ENCODE measurements around the gene IFRD2. TPM values are rescaled to one million over a fixed set of nuclear protein-coding genes. Genes with fewer than 3 reads are reported as not detected.
A peak's percentile ranks its signal among the peaks of the same experiment; 100 is the strongest.

Gene IFRD2
- total and polyA plus RNA-seq, 4 experiments from 2014 or later, result 58.6 to 84.7 (median 63.7) TPM

GRCh38 chr3:50276762-50277101, 15.5 kb downstream of the IFRD2 start:
- CTCF ChIA-PET (ENCODE audit: partially characterized antibody), result interaction anchor here (0.9 to 1.5 kb wide), 2 partner anchors 50 to 52 kb away, joined by 3 read pairs; no protein-coding TSS in a partner anchor
- peak in 1 of 5 donors; percentile 13 for DNase-seq
- intact Hi-C loops (cut with micrococcal nuclease), result no loop called here
- no peaks in the 10 kb centered on the region for H3K36me3 ChIP-seq (ENCODE audit: insufficient read depth, low read length)
- H3K27ac Mint-ChIP-seq, result no peak overlapping the region
- peaks cover 14 to 33% (median 25%) of the 10 kb centered on the region in 4 donors for H3K4me1 Mint-ChIP-seq
- H3K4me3 Mint-ChIP-seq, result no peak overlapping the region
- H3K27me3 ChIP-seq (ENCODE audit: insufficient read depth, low read length), result peaks cover 35% of the 10 kb centered on the region
- peaks cover 35% of the 10 kb centered on the region for H3K4me1 ChIP-seq (ENCODE audit: insufficient read depth, low read length)
- H3K4me3 ChIP-seq (ENCODE audit: low read length in 2 of 2), result no peak overlapping the region
- peaks cover 23 to 29% of the 10 kb centered on the region in 2 donors for H3K27me3 Mint-ChIP-seq
- H3K27ac ChIP-seq (ENCODE audit: low read depth, low read length), result no peak overlapping the region
- POLR2A ChIA-PET (ENCODE audit: partially characterized antibody), result no interaction called here
- no peaks in the 10 kb centered on the region for H3K9me3 ChIP-seq (ENCODE audit: control insufficient read depth in 1 of 2, low read length in 2 of 2)
- H3K36me3 Mint-ChIP-seq, result no peaks in the 10 kb centered on the region
- no peaks in the 10 kb centered on the region for H3K9me3 Mint-ChIP-seq

GRCh38 chr3:50275996-50276761, 16.1 kb downstream of the IFRD2 start:
- Mint-ChIP-seq H3K4me3 (peak overlapping the region; percentile 6 to 74 (median 54)), H3K4me1 (peaks cover 14 to 37% (median 25%) of the 10 kb centered on the region in 4 donors), H3K9me3 (no peaks in the 10 kb centered on the region), H3K27ac (peak overlapping the region in 3 of 7 donors; percentile 29 to 70 (median 51)), H3K36me3 (no peaks in the 10 kb centered on the region), H3K27me3 (peaks cover 23 to 32% of the 10 kb centered on the region in 2 donors)
- Histone ChIP-seq H3K4me3 (ENCODE audit: low read length in 2 of 2) (no peak overlapping the region), H3K27ac (ENCODE audit: low read depth, low read length) (no peak overlapping the region), H3K36me3 (ENCODE audit: insufficient read depth, low read length) (no peaks in the 10 kb centered on the region), H3K27me3 (ENCODE audit: insufficient read depth, low read length) (peaks cover 35% of the 10 kb centered on the region), H3K4me1 (ENCODE audit: insufficient read depth, low read length) (peaks cover 35% of the 10 kb centered on the region), H3K9me3 (ENCODE audit: control insufficient read depth in 1 of 2, low read length in 2 of 2) (no peaks in the 10 kb centered on the region)
- POLR2A ChIA-PET (ENCODE audit: partially characterized antibody), result no interaction called here
- intact Hi-C loops (cut with micrococcal nuclease), result no loop called here
- CTCF ChIA-PET (ENCODE audit: partially characterized antibody), result interaction anchor here (0.9 to 2.5 kb wide), 4 partner anchors 17 to 51 kb away, joined by 3 to 12 read pairs (median 3); partner anchors contain the start of gene HYAL2
- peak in 3 of 5 donors; percentile 31 to 47 (median 32) for DNase-seq

- Mint-ChIP-seq H3K27ac (peak overlapping the region in 3 of 7 donors; percentile 38 to 70 (median 51)), H3K9me3 (no peaks in the 10 kb centered on the region), H3K36me3 (no peaks in the 10 kb centered on the region), H3K27me3 (peaks cover 23 to 32% of the 10 kb centered on the region in 2 donors), H3K4me1 (peaks cover 14 to 37% (median 25%) of the 10 kb centered on the region in 4 donors), H3K4me3 (peak overlapping the region; percentile 42 to 74 (median 64))
- no peaks in the 10 kb centered on the region for H3K9me3 ChIP-seq (ENCODE audit: control insufficient read depth in 1 of 2, low read length in 2 of 2)
- H3K27me3 ChIP-seq (ENCODE audit: insufficient read depth, low read length), result peaks cover 35% of the 10 kb centered on the region
- H3K4me3 ChIP-seq (ENCODE audit: low read length in 2 of 2), result no peak overlapping the region
- ChIA-PET CTCF (ENCODE audit: partially characterized antibody) (interaction anchor here (1.0 to 7.1 kb wide), 8 partner anchors 16 to 267 kb away, joined by 3 to 36 read pairs (median 5); partner anchors contain the start of genes HYAL2 and TUSC2), POLR2A (ENCODE audit: partially characterized antibody) (interaction anchor here (0.7 to 1.1 kb wide), 3 partner anchors 40 to 62 kb away, joined by 3 read pairs; partner anchors contain the start of gene GNAI2)
- peaks cover 35% of the 10 kb centered on the region for H3K4me1 ChIP-seq (ENCODE audit: insufficient read depth, low read length)
- intact Hi-C loops (cut with micrococcal nuclease), result no loop called here
- H3K36me3 ChIP-seq (ENCODE audit: insufficient read depth, low read length), result no peaks in the 10 kb centered on the region
- no peak overlapping the region for H3K27ac ChIP-seq (ENCODE audit: low read depth, low read length)
- peak in 1 of 5 donors; percentile 29 for DNase-seq
These were observed 16.9 kb downstream of the IFRD2 start for GRCh38 chr3:50275141-50275995.

- Mint-ChIP-seq H3K4me1 (peaks cover 14 to 37% (median 25%) of the 10 kb centered on the region in 4 donors), H3K9me3 (no peaks in the 10 kb centered on the region), H3K27ac (peak overlapping the region in 5 of 7 donors; percentile 1 to 94 (median 73)), H3K4me3 (peak overlapping the region in 7 of 8 donors; percentile 22 to 80 (median 44)), H3K36me3 (no peaks in the 10 kb centered on the region), H3K27me3 (peaks cover 23 to 32% of the 10 kb centered on the region in 2 donors)
- peaks cover 35% of the 10 kb centered on the region for H3K4me1 ChIP-seq (ENCODE audit: insufficient read depth, low read length)
- no peaks in the 10 kb centered on the region for H3K36me3 ChIP-seq (ENCODE audit: insufficient read depth, low read length)
- H3K9me3 ChIP-seq (ENCODE audit: control insufficient read depth in 1 of 2, low read length in 2 of 2), result no peaks in the 10 kb centered on the region
- CTCF ChIA-PET (ENCODE audit: partially characterized antibody), result interaction anchor here (1.0 to 7.1 kb wide), 8 partner anchors 15 to 268 kb away, joined by 3 to 36 read pairs (median 5); partner anchors contain the start of genes HYAL2 and TUSC2
- intact Hi-C loops (cut with micrococcal nuclease), result loop anchor here (1.0 kb wide), 1 partner anchor 50 kb away; no protein-coding TSS in a partner anchor
- H3K27me3 ChIP-seq (ENCODE audit: insufficient read depth, low read length), result peaks cover 35% of the 10 kb centered on the region
- POLR2A ChIA-PET (ENCODE audit: partially characterized antibody), result interaction anchor here (0.7 to 1.1 kb wide), 3 partner anchors 39 to 63 kb away, joined by 3 read pairs; partner anchors contain the start of gene GNAI2
- peak; percentile 65 to 77 (median 73) for DNase-seq
- no peak overlapping the region for H3K4me3 ChIP-seq (ENCODE audit: low read length in 2 of 2)
- H3K27ac ChIP-seq (ENCODE audit: low read depth, low read length), result no peak overlapping the region
These were observed 17.7 kb downstream of the IFRD2 start for GRCh38 chr3:50274371-50275104.

- CTCF ChIA-PET (ENCODE audit: partially characterized antibody), result interaction anchor here (1.5 to 7.1 kb wide), 3 partner anchors 44 to 79 kb away, joined by 3 to 40 read pairs (median 36); no protein-coding TSS in a partner anchor
These were observed 18.6 kb downstream of the IFRD2 start for GRCh38 chr3:50273689-50274065.

More at GRCh38 chr3:50273689-50274065, 18.6 kb downstream of the IFRD2 start:
- no peaks in the 10 kb centered on the region for H3K9me3 Mint-ChIP-seq
- H3K27me3 Mint-ChIP-seq, result peaks cover 23 to 31% of the 10 kb centered on the region in 2 donors
- Histone ChIP-seq H3K4me1 (ENCODE audit: insufficient read depth, low read length) (peaks cover 35% of the 10 kb centered on the region), H3K9me3 (ENCODE audit: control insufficient read depth in 1 of 2, low read length in 2 of 2) (no peaks in the 10 kb centered on the region), H3K4me3 (ENCODE audit: low read length in 2 of 2) (no peak overlapping the region), H3K36me3 (ENCODE audit: insufficient read depth, low read length) (no peaks in the 10 kb centered on the region), H3K27ac (ENCODE audit: low read depth, low read length) (no peak overlapping the region), H3K27me3 (ENCODE audit: insufficient read depth, low read length) (peaks cover 35% of the 10 kb centered on the region)
- H3K36me3 Mint-ChIP-seq, result no peaks in the 10 kb centered on the region
- H3K4me3 Mint-ChIP-seq, result peak overlapping the region in 1 of 8 donors; percentile 79
- peak overlapping the region in 1 of 7 donors; percentile 73 for H3K27ac Mint-ChIP-seq
- peak in 1 of 5 donors; percentile 33 for DNase-seq
- H3K4me1 Mint-ChIP-seq, result peaks cover 14 to 37% (median 25%) of the 10 kb centered on the region in 4 donors
- POLR2A ChIA-PET (ENCODE audit: partially characterized antibody), result interaction anchor here (0.7 kb wide), 1 partner anchor 47 kb away, joined by 3 read pairs; no protein-coding TSS in a partner anchor
- intact Hi-C loops (cut with micrococcal nuclease), result loop anchor here (1.0 kb wide), 5 partner anchors 27 to 152 kb away; no protein-coding TSS in a partner anchor

Measured in CD4-positive, alpha-beta memory T cell (primary cell).